Kidney epithelial cell (primary cell): ENCODE measurements around the gene RASSF5. TPM values are rescaled to one million over a fixed set of nuclear protein-coding genes. Genes with fewer than 3 reads are reported as not detected.

ENCODE experiments used
- DNase-seq: peaks from one replicate; pipeline ENCODE4 v3.0.0-alpha.2; 2010; ENCODE audit warnings: low read depth
- H3K27me3 ChIP-seq: 2 replicates; pipeline ENCODE4 v1.6.0; 2011; ENCODE audit warnings: low read length; ENCODE audit not compliant: control insufficient read depth, insufficient read depth
- H3K36me3 ChIP-seq: 2 replicates; pipeline ENCODE4 v1.5.1; 2011; ENCODE audit warnings: low read length; ENCODE audit not compliant: control insufficient read depth, insufficient read depth
- H3K4me3 ChIP-seq: 2 replicates; pipeline ENCODE4 v1.5.1; 2011; ENCODE audit warnings: low read depth, mild to moderate bottlenecking, control low read depth, low read length
- total RNA-seq: library from RNA; depleted of rRNA; stranded (reverse); fragments of >200 nt; gene quantifications from 2 replicates; pipeline ENCODE4 v1.2.3, GENCODE V29; 2015
- TF ChIP-seq, protein P1 (sequence below): IDR thresholded peaks from 2 replicates; pipeline ENCODE4 v1.5.1; 2011; ENCODE audit warnings: mild to moderate bottlenecking, moderate library complexity, low read length, control low read depth, inconsistent platforms; ENCODE audit not compliant: insufficient read depth, poor library complexity, severe bottlenecking

Gene RASSF5
- total RNA-seq, 1 donor from 2014 or later: 4.2 TPM

DNA sequence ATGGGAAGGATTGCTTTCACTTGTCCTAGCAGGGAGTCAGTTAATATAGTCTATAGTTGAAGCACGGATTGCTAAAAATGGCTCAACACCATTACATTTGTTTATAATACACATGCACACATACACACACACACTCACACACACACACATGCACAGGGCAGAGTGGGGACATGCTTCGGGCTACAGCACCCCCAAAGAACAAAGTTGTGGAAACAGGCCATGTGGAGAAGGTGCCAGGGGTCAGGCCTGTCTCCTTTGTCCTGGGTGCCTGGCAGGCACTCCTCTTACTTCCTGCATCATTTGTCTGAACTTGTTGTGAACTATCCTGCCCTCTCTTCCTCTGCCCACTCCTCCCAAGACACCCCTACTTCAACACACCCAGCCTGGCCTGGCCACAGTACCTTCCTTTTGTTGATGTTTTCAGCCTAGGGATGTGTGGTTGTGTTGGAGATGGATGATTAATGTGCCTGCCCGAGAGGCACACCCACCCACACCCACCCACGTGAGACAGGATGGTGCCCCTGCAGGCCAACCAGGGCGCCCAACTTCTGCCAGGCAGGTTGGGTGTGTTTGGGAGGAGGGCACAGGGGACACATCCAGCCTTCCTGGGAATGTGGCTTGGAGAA lies 17.5 kb downstream of the RASSF5 start:
- TF ChIP-seq, protein P1, sequence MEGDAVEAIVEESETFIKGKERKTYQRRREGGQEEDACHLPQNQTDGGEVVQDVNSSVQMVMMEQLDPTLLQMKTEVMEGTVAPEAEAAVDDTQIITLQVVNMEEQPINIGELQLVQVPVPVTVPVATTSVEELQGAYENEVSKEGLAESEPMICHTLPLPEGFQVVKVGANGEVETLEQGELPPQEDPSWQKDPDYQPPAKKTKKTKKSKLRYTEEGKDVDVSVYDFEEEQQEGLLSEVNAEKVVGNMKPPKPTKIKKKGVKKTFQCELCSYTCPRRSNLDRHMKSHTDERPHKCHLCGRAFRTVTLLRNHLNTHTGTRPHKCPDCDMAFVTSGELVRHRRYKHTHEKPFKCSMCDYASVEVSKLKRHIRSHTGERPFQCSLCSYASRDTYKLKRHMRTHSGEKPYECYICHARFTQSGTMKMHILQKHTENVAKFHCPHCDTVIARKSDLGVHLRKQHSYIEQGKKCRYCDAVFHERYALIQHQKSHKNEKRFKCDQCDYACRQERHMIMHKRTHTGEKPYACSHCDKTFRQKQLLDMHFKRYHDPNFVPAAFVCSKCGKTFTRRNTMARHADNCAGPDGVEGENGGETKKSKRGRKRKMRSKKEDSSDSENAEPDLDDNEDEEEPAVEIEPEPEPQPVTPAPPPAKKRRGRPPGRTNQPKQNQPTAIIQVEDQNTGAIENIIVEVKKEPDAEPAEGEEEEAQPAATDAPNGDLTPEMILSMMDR: no peak
- Histone ChIP-seq H3K4me3 (no peak overlapping the region), H3K27me3 (no peaks in the 10 kb centered on the region), H3K36me3 (no peaks in the 10 kb centered on the region)
- DNase-seq: no peak

DNA sequence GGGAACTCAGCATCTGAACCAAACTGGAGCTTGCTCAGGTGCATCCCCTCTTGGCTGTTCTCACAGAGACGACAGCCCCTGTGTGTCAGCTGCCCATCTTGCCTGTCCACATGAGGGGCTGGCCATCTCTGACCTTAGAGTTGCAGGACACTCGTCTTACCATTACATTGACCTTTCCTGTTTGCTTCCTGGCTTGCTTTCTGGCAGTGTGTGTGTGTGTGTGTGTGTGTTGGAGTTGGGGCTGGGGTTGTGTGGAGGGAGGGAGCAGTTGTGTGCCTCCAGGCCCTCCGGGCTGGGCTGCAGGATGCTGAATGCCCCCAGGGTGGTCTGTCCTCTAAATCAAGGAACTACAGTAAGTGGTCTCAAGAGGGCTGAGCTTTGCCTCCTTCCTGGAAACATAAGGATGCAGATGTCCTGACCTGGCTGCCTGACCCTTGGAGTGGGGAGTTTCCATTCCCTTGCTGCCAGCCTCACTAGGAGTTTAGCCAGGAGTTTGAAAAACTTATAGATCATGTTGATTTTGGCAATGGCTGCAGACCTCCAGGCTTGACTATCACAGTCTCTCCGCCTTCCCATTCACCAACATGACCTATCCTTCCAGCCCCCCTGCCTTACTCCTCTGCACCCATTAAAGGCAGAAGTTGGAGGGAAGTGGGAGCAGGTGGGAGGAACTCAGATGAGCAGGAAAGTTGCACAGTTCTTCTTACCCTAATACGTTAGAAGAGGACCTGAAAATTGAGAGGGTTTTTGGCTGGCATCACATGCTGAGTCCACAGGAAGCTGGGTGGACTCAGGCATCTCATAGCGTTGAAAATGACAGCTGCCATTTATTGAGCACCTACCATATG lies 19.0 kb downstream of the RASSF5 start:
- Histone ChIP-seq H3K36me3 (no peaks in the 10 kb centered on the region), H3K4me3 (no peak overlapping the region), H3K27me3 (no peaks in the 10 kb centered on the region)
- TF ChIP-seq, protein P1: no peak
- DNase-seq: no peak

DNA sequence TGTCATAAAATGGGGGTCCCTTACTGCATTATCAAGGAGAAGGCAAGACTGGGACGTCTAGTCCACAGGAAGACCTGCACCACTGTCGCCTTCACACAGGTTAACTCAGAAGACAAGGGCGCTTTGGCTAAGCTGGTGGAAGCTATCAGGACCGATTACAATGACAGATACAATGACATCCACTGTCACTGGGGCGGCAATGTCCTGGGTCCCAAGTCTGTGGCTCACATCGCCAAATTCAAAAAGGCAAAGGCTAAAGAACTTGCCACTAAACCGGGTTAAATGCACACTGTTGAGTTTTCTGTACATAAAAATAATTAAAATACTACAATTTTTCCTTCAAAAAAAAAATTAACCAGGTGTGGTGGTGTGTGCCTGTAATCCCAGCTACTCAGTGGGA lies 22.1 kb downstream of the RASSF5 start:
- no peak for DNase-seq
- no peaks in the 10 kb centered on the region for H3K36me3 ChIP-seq
- TF ChIP-seq, protein P1: no peak
- no peaks in the 10 kb centered on the region for H3K27me3 ChIP-seq
- no peak overlapping the region for H3K4me3 ChIP-seq

DNA sequence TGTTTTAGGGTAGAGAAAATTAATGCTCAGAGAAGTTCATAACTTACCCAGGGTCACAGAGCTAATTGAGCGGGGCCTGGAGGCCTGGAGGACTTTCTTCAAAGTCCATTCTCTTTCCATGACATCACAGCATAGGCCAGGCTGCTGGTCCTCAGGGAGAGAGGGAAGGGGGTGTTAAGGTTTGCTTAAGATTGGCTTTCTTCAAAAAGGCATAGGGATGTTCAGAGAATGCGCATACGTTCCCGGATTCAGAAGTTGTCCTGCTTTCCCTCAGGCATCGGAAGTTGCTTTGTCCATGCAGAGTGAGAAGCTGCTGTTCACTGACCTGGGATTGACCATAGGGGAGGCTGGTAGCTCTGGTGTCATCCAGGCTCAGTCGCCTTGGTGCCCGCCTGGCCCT lies 25.0 kb downstream of the RASSF5 start:
- H3K36me3 ChIP-seq: no peaks in the 10 kb centered on the region
- no peak for DNase-seq
- H3K4me3 ChIP-seq: no peak overlapping the region
- TF ChIP-seq, protein P1: no peak
- no peaks in the 10 kb centered on the region for H3K27me3 ChIP-seq

DNA sequence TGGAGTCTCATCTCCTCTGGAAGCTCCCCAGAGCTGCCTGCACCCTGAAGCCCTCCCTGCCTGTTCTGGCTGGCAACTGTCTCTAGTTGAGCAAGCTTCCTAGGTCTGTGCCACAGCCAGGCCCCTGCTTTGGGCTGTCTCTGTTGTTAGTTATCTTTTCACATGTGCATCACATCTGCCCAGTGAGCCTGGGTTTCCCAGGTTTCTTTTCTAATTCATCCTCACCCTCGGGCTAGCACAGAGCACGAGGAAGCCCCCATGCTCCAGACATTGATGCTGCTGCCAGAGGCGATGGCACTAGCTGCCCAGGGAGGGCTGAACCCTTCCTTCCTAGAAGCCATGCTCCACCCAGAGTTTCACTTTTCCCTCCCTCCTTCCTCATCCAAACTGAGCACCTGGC lies 27.2 kb downstream of the RASSF5 start:
- TF ChIP-seq, protein P1: no peak
- Histone ChIP-seq H3K27me3 (no peaks in the 10 kb centered on the region), H3K36me3 (no peaks in the 10 kb centered on the region), H3K4me3 (no peak overlapping the region)
- no peak for DNase-seq
